ENCODE data around the gene CRIM1.

DNA sequence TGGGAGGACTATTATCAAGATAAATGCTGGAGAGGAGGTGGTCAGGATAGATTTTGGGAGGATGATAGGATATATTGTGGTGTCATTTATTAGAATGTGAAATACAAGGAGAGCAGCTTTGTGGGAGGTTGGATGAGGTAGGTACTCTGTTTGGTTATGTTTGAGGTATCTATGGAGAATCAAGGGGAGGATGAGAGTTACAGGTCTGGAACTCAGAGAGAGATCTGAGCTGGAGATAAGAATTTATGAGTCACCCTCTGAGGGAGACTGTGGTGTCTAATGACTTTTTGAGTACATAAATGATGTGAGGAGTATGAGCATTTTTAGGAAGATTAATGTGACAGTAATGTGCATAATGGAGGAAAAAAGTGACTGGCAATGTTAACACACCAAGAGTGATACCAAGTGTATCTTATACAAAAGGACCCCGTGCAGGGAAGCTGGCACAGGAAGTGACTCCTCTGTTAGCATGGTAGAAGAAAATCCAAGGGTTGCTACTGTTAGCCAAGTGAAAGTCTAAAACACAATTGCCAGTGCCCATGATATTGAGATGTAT lies 48.2 kb downstream of the CRIM1 start:
- TF ChIP-seq, protein P1, sequence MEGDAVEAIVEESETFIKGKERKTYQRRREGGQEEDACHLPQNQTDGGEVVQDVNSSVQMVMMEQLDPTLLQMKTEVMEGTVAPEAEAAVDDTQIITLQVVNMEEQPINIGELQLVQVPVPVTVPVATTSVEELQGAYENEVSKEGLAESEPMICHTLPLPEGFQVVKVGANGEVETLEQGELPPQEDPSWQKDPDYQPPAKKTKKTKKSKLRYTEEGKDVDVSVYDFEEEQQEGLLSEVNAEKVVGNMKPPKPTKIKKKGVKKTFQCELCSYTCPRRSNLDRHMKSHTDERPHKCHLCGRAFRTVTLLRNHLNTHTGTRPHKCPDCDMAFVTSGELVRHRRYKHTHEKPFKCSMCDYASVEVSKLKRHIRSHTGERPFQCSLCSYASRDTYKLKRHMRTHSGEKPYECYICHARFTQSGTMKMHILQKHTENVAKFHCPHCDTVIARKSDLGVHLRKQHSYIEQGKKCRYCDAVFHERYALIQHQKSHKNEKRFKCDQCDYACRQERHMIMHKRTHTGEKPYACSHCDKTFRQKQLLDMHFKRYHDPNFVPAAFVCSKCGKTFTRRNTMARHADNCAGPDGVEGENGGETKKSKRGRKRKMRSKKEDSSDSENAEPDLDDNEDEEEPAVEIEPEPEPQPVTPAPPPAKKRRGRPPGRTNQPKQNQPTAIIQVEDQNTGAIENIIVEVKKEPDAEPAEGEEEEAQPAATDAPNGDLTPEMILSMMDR (IDR thresholded peaks at IDR 0.05 in 4 of 5, conservative IDR thresholded peaks at IDR 0.05 in 1 of 5): no peak
- TF ChIP-seq POLR2A (IDR thresholded peaks at IDR 0.05): no peak
